Activated T-helper 1 cell treated with anti-CD3 and anti-CD28 coated beads, Interleukin-12 subunit alpha, Interleukin-12 subunit beta, Interleukin-2, Interleukin-4 antibody, amounts not matched to agents 30 ng/mL and 10 ng/mL and 1 ng/mL, durations not matched to agents 14 hours and 24 hours and 36 hours (primary cell): ENCODE data around the gene FDX2. TPM values are rescaled to one million over a fixed set of nuclear protein-coding genes. Genes with fewer than 3 reads are reported as not detected.

Experiments
- DNase-seq: peaks from one replicate; pipeline ENCODE4 v3.0.0; 2021; ENCODE audit warnings: low spot score
- H3K27ac Mint-ChIP-seq: one replicate; pipeline ENCODE4 v1.8.0; 2021; ENCODE audit warnings: mild to moderate bottlenecking, mixed read lengths
- H3K27me3 Mint-ChIP-seq: one replicate; pipeline ENCODE4 v1.8.0; 2022; ENCODE audit warnings: mild to moderate bottlenecking, moderate library complexity, mixed read lengths; ENCODE audit not compliant: insufficient read depth
- H3K36me3 Mint-ChIP-seq: one replicate; pipeline ENCODE4 v1.8.0; 2021; ENCODE audit warnings: low read depth, mixed read lengths
- H3K4me1 Mint-ChIP-seq: one replicate; pipeline ENCODE4 v1.8.0; 2021; ENCODE audit warnings: low read depth, mixed read lengths
- H3K4me3 Mint-ChIP-seq: one replicate; pipeline ENCODE4 v1.8.0; 2021; ENCODE audit warnings: mild to moderate bottlenecking, moderate library complexity, mixed read lengths
- H3K9me3 Mint-ChIP-seq: one replicate; pipeline ENCODE4 v1.8.0; 2021; ENCODE audit warnings: mixed read lengths
- intact Hi-C: fragments of 100-400 bp; cut with micrococcal nuclease; formaldehyde crosslinking; loops from one replicate; pipeline ENCODE4 v1.15.1; 2024
- total RNA-seq: library from RNA; stranded (reverse); gene quantifications from 2 replicates; pipeline ENCODE4 v1.2.3, GENCODE V29; 2022

Gene FDX2
- total RNA-seq: 21.6 and 24.4 TPM in 2 replicates

GRCh38 chr19:10315335-10316214 lies at the start of gene FDX2:
Gene FDX2 (minus strand): TSS chr19:10316015. CDS start chr19:10315996, 19 bp downstream.
- intact Hi-C loops: loop anchor here (1.0 kb wide), 3 partner anchors 18 to 44 kb away; partner anchors contain the start of genes ICAM1 and RAVER1
- Mint-ChIP-seq H3K27ac (peak within 1 kb of the TSS; percentile 86), H3K4me1 (peaks cover 22% of the 10 kb centered on the region), H3K27me3 (no peaks in the 10 kb centered on the region), H3K4me3 (peak within 1 kb of the TSS; percentile 94), H3K9me3 (no peaks in the 10 kb centered on the region), H3K36me3 (peaks cover 17% of the 10 kb centered on the region)
- DNase-seq: peak; percentile 87

DNA sequence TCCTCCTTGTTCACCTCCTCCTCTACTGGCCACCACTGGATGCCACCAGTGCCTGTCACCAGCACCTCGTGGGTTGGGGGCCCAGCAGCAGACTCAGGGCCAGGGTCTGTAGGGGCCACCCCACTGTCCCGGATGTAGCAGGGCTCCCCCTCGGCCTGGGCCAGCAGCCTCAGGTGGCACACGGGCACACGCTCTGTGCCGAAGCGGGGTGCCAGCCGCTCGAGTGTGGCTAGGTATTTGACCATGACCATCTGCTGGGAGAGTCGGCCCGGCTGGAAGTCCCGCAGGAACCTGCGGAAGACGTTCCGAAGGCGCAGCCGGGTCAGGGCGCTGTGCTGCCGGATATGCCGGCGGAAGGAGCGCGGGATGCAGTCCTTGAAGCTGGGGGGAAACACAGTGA lies 49.7 kb upstream of the FDX2 start:
- Mint-ChIP-seq H3K4me1 (no peaks in the 10 kb centered on the region), H3K27ac (no peak overlapping the region), H3K4me3 (no peak overlapping the region), H3K27me3 (no peaks in the 10 kb centered on the region), H3K36me3 (peaks cover 24% of the 10 kb centered on the region), H3K9me3 (no peaks in the 10 kb centered on the region)
- no peak for DNase-seq
- intact Hi-C loops: no loop called here

- H3K27ac Mint-ChIP-seq: no peak overlapping the region
- intact Hi-C loops: no loop called here
- no peaks in the 10 kb centered on the region for H3K27me3 Mint-ChIP-seq
- H3K4me1 Mint-ChIP-seq: no peaks in the 10 kb centered on the region
- DNase-seq: no peak
- no peak overlapping the region for H3K4me3 Mint-ChIP-seq
- H3K36me3 Mint-ChIP-seq: peaks cover 28% of the 10 kb centered on the region
- no peaks in the 10 kb centered on the region for H3K9me3 Mint-ChIP-seq
Observed at GRCh38 chr19:10364644-10365043, 48.8 kb upstream of the FDX2 start.

DNA sequence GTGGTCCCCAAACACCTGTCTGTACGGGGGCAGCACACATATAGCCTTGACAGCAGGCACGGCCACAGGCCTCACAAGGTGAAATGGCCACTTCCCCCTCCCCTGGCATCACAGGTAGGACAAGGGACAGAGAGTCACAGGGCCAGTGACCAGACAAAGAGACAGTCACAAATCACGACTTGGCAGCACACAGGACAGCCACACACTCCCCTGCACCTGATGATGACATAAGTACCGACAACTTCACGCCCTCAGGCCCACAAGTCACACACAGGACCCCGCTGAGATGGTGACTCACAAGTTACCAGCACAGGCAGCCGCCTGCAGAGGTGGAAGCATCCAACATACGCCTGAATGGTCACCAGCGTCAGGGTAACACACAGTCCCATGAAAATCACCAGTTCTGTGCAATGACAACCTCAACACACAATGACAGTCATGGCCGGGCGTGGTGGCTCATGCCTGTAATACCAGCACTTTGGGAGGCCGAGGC lies 48.0 kb upstream of the FDX2 start:
- Mint-ChIP-seq H3K36me3 (peaks cover 23% of the 10 kb centered on the region), H3K4me1 (no peaks in the 10 kb centered on the region), H3K9me3 (no peaks in the 10 kb centered on the region), H3K4me3 (no peak overlapping the region), H3K27me3 (no peaks in the 10 kb centered on the region), H3K27ac (no peak overlapping the region)
- no peak for DNase-seq
- intact Hi-C loops: no loop called here

DNA sequence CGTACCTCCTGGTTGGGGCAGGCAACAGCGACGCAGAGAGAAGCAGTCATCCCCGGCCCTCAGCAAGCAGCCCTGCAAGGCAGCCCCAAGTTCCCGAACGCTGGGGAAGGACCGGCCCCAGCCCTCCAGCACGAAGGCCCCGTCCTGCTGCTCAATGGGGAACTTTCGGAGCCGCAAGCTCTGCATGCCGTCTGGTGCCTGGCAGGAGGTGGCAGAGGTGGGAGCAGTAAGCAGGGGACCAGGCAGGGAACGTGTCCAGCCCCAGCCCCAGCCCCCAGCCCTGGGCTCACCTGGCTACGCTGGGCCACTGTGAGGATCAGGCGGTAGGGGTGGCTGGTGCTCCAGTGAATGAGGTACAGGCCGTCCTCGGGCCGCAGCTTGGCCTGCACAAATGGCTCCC lies 46.4 kb upstream of the FDX2 start:
- no peaks in the 10 kb centered on the region for H3K9me3 Mint-ChIP-seq
- H3K4me3 Mint-ChIP-seq: no peak overlapping the region
- no peak overlapping the region for H3K27ac Mint-ChIP-seq
- intact Hi-C loops: no loop called here
- no peak for DNase-seq
- H3K36me3 Mint-ChIP-seq: peaks cover 23% of the 10 kb centered on the region
- H3K4me1 Mint-ChIP-seq: no peaks in the 10 kb centered on the region
- H3K27me3 Mint-ChIP-seq: no peaks in the 10 kb centered on the region

DNA sequence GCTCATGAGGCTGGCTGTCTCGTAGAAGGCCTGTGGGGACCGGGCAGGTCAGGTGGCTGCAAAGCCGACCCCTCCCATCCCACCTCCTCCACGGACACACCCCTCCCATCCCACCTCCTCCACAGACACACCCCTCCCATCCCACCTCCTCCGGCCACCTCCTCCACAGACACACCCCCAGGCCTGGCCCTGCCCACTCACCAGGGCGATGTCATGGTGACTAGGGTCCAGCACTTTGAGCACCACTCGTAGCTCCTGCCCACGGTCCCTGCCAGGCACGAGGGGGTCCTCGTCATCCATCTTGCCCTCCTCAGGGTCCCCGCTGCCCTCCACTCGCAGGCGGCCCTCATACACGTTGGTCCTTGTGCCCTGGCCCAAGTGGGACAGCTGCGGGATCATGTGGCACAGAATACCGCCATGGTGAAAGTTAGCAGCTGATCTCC lies 45.8 kb upstream of the FDX2 start:
- peaks cover 22% of the 10 kb centered on the region for H3K36me3 Mint-ChIP-seq
- no peaks in the 10 kb centered on the region for H3K27me3 Mint-ChIP-seq
- no peak for DNase-seq

DNA sequence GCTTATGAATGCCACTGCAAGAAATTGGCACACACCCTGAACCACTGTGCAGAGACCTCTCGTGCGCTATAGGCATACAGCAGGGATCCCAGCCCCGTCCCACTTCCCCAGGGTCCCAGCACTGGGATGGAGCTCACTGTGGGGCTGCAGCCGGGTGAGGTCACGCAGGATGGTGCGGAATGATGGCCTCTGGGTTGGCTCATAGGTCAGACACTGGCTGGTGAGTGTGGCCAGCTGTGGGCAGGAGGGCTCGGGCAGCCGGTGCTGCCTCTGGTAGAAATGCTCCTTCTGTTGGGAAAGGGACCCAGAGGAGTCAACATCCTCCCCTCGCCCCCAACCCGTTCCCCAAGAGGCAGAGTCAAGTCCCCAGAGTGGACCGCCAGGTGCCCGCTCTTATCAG lies 40.6 kb upstream of the FDX2 start:
- intact Hi-C loops: no loop called here
- Mint-ChIP-seq H3K36me3 (peaks cover 31% of the 10 kb centered on the region), H3K4me3 (no peak overlapping the region), H3K4me1 (no peaks in the 10 kb centered on the region), H3K27me3 (no peaks in the 10 kb centered on the region), H3K27ac (no peak overlapping the region), H3K9me3 (no peaks in the 10 kb centered on the region)
- no peak for DNase-seq

More for the DNA sequence above, 45.8 kb upstream of the FDX2 start:
- no peaks in the 10 kb centered on the region for H3K9me3 Mint-ChIP-seq
- no peaks in the 10 kb centered on the region for H3K4me1 Mint-ChIP-seq
- H3K4me3 Mint-ChIP-seq: no peak overlapping the region
- intact Hi-C loops: no loop called here
- no peak overlapping the region for H3K27ac Mint-ChIP-seq

DNA sequence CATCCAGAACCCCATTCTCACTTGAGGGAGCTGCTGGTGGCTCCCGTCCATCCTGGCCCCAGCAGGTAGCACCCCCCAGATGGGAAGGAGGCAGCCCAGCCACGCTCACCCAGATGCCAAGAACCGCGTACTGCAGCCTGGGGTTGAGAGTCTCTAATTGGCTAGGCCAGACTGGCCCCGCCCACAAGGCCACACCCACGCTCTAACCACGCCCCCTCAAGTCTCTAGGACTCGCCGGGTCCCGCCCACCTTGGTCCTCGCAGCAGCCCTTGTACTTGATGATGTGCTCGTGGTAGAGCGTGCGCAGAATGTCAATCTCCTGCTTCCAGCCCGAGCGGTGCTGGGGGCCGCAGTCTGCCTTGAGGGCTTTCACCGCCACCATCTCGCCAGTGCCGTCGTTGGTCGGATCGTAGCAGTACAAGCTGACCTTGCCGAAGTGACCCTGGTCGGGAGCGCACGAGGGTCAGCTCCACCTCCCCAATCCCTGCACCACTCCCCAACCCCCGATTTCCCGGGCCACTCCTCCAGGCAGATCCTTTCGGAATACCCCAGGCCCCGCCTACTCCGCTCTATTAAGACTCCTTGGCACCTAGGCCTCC lies 38.1 kb upstream of the FDX2 start:
- no peak for DNase-seq
- intact Hi-C loops: no loop called here
- no peaks in the 10 kb centered on the region for H3K4me1 Mint-ChIP-seq
- no peak overlapping the region for H3K27ac Mint-ChIP-seq
- H3K27me3 Mint-ChIP-seq: no peaks in the 10 kb centered on the region
- H3K4me3 Mint-ChIP-seq: no peak overlapping the region
- peaks cover 24% of the 10 kb centered on the region for H3K36me3 Mint-ChIP-seq
- H3K9me3 Mint-ChIP-seq: no peaks in the 10 kb centered on the region

GRCh38 chr19:10352764-10353671 lies 37.2 kb upstream of the FDX2 start:
- Mint-ChIP-seq H3K4me1 (no peaks in the 10 kb centered on the region), H3K27ac (no peak overlapping the region), H3K4me3 (no peak overlapping the region), H3K9me3 (no peaks in the 10 kb centered on the region), H3K27me3 (no peaks in the 10 kb centered on the region), H3K36me3 (peaks cover 24% of the 10 kb centered on the region)
- DNase-seq: no peak
- intact Hi-C loops: no loop called here

DNA sequence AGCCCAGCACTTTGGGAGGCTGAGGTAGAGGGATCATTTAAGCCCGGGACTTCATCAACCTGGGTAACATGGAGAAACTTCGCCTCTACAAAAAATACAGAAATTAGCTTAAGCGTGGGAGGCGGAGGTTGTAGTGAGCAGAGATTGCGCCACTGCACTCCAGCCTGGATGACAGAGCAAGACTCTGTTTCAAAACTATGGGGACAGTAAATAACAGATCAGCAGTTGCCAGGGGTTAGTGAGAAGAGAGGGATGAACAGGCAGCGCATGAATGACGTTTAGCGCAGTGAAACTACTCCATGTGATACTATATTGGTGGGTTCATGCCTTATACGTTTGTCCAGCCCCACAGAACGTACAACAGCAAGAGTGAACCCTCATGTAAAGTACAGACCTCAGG lies 30.7 kb upstream of the FDX2 start:
- intact Hi-C loops: no loop called here
- Mint-ChIP-seq H3K27ac (no peak overlapping the region), H3K36me3 (peaks cover 5% of the 10 kb centered on the region), H3K9me3 (no peaks in the 10 kb centered on the region), H3K4me3 (no peak overlapping the region), H3K4me1 (no peaks in the 10 kb centered on the region), H3K27me3 (no peaks in the 10 kb centered on the region)
- no peak for DNase-seq

- DNase-seq: no peak
- no peaks in the 10 kb centered on the region for H3K9me3 Mint-ChIP-seq
- H3K4me1 Mint-ChIP-seq: peaks cover 4% of the 10 kb centered on the region
- no peak overlapping the region for H3K27ac Mint-ChIP-seq
- H3K27me3 Mint-ChIP-seq: no peaks in the 10 kb centered on the region
- no peak overlapping the region for H3K4me3 Mint-ChIP-seq
- intact Hi-C loops: no loop called here
- no peaks in the 10 kb centered on the region for H3K36me3 Mint-ChIP-seq
Observed at GRCh38 chr19:10344780-10345179, 29.0 kb upstream of the FDX2 start.

GRCh38 chr19:10343495-10343894 lies 27.7 kb upstream of the FDX2 start:
- H3K27me3 Mint-ChIP-seq: no peaks in the 10 kb centered on the region
- intact Hi-C loops: no loop called here
- no peaks in the 10 kb centered on the region for H3K9me3 Mint-ChIP-seq
- no peak for DNase-seq
- H3K27ac Mint-ChIP-seq: no peak overlapping the region
- no peaks in the 10 kb centered on the region for H3K36me3 Mint-ChIP-seq
- H3K4me1 Mint-ChIP-seq: peaks cover 17% of the 10 kb centered on the region
- no peak overlapping the region for H3K4me3 Mint-ChIP-seq
